Smooth muscle cell (in vitro differentiated cells): ENCODE results near the gene FOXO4. TPM values are rescaled to one million over a fixed set of nuclear protein-coding genes. Genes with fewer than 3 reads are reported as not detected.

Experiments
- DNase-seq: peaks from one replicate; lab custom pipeline; 2025; ENCODE audit not compliant: unreplicated experiment; lab: John Stamatoyannopoulos, UW
- H2AFZ ChIP-seq: fragments of 200-600 bp; sonication (generic); 2 replicates; pipeline ENCODE4 v1.6.0; 2016; ENCODE audit warnings: antibody characterized with exemption, low read depth, mild to moderate bottlenecking
- H3F3A ChIP-seq: fragments of 200-600 bp; sonication (generic); 2 replicates; pipeline ENCODE4 v1.6.0; 2017; ENCODE audit warnings: antibody characterized with exemption, low read depth
- H3K27ac ChIP-seq: fragments of 200-600 bp; sonication (generic); 2 replicates; pipeline ENCODE4 v1.5.1; 2016; ENCODE audit warnings: low read depth, mild to moderate bottlenecking
- H3K27me3 ChIP-seq: fragments of 200-600 bp; sonication (generic); 2 replicates; pipeline ENCODE4 v1.6.1; 2016; ENCODE audit warnings: low read depth, mild to moderate bottlenecking
- H3K36me3 ChIP-seq: fragments of 200-600 bp; sonication (generic); 2 replicates; pipeline ENCODE4 v1.5.1; 2016; ENCODE audit warnings: low read depth
- H3K4me1 ChIP-seq: fragments of 200-600 bp; sonication (generic); 2 replicates; pipeline ENCODE4 v1.5.1; 2016; ENCODE audit warnings: low read depth
- H3K4me2 ChIP-seq: fragments of 200-600 bp; sonication (generic); 2 replicates; pipeline ENCODE4 v1.6.0; 2016; ENCODE audit warnings: mild to moderate bottlenecking
- H3K4me3 ChIP-seq: fragments of 200-600 bp; sonication (generic); 2 replicates; pipeline ENCODE4 v1.5.1; 2016; ENCODE audit warnings: mild to moderate bottlenecking
- H3K79me2 ChIP-seq: fragments of 200-600 bp; sonication (generic); 2 replicates; pipeline ENCODE4 v1.6.0; 2016; ENCODE audit warnings: low read depth, mild to moderate bottlenecking
- H3K9ac ChIP-seq: fragments of 200-600 bp; sonication (generic); 2 replicates; pipeline ENCODE4 v1.6.0; 2016; ENCODE audit warnings: low read depth
- H3K9me3 ChIP-seq: fragments of 200-600 bp; sonication (generic); replicated peaks from 2 replicates; pipeline ENCODE4 v1.5.1; 2016; ENCODE audit warnings: low read depth
- H4K20me1 ChIP-seq: fragments of 200-600 bp; sonication (generic); 2 replicates; pipeline ENCODE4 v1.6.0; 2016; ENCODE audit warnings: low read depth
- WGBS: methylation state at CpG from one replicate; pipeline ENCODE4 v1.1.7; 2016; ENCODE audit warnings: low lambda C conversion rate; 5-methylcytosine and 5-hydroxymethylcytosine counted together
- polyA plus RNA-seq: library from polyadenylated mRNA; unstranded; fragments of >200 nt; fragmentation: Nextera tagmentation; extraction: Ambion mirVana; gene quantifications from 2 replicates; pipeline ENCODE4 v1.2.1, GENCODE V29; 2016
- total RNA-seq: library from RNA; depleted of rRNA; stranded (reverse); fragments of >200 nt; gene quantifications from 2 replicates; pipeline ENCODE4 v1.2.3, GENCODE V29; 2014
- TF ChIP-seq, protein P1 (sequence below): fragments of 200-600 bp; sonication (generic); IDR thresholded peaks from 2 replicates; pipeline ENCODE4 v1.5.1; 2017; ENCODE audit warnings: borderline replicate concordance, mild to moderate bottlenecking, antibody characterized with exemption; ENCODE audit not compliant: insufficient read depth, poor library complexity, severe bottlenecking

The FOXO4 gene
- total and polyA plus RNA-seq, 2 experiments from 2014 or later: 2.1 to 4.1 TPM

DNA sequence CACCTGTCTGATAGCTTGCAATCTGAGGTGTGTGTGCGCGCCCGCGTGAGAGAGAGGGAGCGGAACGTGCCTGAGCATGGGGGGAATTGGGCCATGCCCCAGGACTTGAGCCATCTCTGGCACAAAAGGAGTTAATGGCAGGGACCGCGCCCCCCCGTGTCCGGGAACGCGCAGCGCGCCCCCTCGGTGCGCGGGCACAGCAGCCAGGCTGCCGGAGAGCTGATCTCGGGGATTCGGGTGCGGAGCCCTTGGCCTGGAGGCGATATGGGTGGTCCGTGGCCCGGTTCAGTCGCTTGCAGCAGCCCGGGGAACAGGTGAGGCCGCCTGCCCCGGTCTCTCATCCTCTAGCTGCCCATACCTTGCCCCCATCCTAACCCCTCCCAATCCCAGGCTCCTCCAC lies 49.0 kb downstream of the FOXO4 start, which contains the start of gene NLGN3:
NLGN3 (plus strand) TSS at position 191 of the 400 bp plus-strand sequence. CDS start 2,909 bp downstream, outside the sequence.
- Histone ChIP-seq H3K27ac (no peak within 1 kb of the TSS), H2AFZ (no peak within 1 kb of the TSS), H3K36me3 (no peaks in the 10 kb centered on the region), H3K79me2 (no peaks in the 10 kb centered on the region), H3K9ac (no peak within 1 kb of the TSS), H3F3A (no peaks in the 10 kb centered on the region), H3K9me3 (no peaks in the 10 kb centered on the region), H3K4me1 (no peaks in the 10 kb centered on the region), H3K4me2 (peak within 1 kb of the TSS; percentile 76), H3K27me3 (no peaks in the 10 kb centered on the region), H4K20me1 (no peaks in the 10 kb centered on the region), H3K4me3 (peak within 1 kb of the TSS; percentile 40)
- TF ChIP-seq, protein P1, sequence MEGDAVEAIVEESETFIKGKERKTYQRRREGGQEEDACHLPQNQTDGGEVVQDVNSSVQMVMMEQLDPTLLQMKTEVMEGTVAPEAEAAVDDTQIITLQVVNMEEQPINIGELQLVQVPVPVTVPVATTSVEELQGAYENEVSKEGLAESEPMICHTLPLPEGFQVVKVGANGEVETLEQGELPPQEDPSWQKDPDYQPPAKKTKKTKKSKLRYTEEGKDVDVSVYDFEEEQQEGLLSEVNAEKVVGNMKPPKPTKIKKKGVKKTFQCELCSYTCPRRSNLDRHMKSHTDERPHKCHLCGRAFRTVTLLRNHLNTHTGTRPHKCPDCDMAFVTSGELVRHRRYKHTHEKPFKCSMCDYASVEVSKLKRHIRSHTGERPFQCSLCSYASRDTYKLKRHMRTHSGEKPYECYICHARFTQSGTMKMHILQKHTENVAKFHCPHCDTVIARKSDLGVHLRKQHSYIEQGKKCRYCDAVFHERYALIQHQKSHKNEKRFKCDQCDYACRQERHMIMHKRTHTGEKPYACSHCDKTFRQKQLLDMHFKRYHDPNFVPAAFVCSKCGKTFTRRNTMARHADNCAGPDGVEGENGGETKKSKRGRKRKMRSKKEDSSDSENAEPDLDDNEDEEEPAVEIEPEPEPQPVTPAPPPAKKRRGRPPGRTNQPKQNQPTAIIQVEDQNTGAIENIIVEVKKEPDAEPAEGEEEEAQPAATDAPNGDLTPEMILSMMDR: no peak
- WGBS: 61% methylated on average over 25 of the region's 28 CpGs
- DNase-seq: no peak

DNA sequence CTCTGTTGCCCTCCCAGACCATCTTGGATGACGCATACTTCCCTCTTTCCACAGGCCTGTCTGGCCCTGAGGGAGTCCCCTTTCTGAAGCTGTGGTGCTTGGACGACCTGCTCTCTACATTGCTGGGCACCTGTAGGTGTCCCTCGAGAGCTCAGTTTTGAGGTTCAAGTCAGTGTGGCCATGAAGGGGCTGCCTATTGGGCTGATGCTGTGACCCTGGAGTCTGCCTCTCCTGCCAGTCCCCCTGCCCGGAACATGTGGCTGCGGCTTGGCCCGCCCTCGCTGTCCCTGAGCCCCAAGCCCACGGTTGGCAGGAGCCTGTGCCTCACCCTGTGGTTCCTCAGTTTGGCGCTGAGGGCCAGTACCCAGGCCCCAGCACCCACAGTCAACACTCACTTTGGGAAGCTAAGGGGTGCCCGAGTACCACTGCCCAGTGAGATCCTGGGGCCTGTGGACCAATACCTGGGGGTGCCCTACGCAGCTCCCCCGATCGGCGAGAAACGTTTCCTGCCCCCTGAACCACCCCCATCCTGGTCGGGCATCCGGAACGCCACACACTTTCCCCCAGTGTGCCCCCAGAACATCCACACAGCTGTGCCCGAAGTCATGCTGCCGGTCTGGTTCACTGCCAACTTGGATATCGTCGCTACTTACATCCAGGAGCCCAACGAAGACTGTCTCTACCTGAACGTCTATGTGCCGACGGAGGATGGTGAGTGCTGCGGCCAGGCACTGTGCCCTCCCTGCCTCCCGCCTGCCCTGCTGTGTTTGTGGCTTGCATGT lies 52.0 kb downstream of the FOXO4 start:
- H2AFZ ChIP-seq: no peak overlapping the region
- H3K4me1 ChIP-seq: no peaks in the 10 kb centered on the region
- no peak overlapping the region for H3K4me2 ChIP-seq
- H3F3A ChIP-seq: no peaks in the 10 kb centered on the region
- no peak overlapping the region for H3K9ac ChIP-seq
- DNase-seq: no peak
- H3K9me3 ChIP-seq: no peaks in the 10 kb centered on the region
- no peaks in the 10 kb centered on the region for H4K20me1 ChIP-seq
- H3K27ac ChIP-seq: no peak overlapping the region
- no peaks in the 10 kb centered on the region for H3K79me2 ChIP-seq
- no peak overlapping the region for H3K4me3 ChIP-seq
- 93% methylated on average over 22 of the region's 28 CpGs for WGBS
- H3K36me3 ChIP-seq: no peaks in the 10 kb centered on the region
- TF ChIP-seq, protein P1: no peak
- no peaks in the 10 kb centered on the region for H3K27me3 ChIP-seq

DNA sequence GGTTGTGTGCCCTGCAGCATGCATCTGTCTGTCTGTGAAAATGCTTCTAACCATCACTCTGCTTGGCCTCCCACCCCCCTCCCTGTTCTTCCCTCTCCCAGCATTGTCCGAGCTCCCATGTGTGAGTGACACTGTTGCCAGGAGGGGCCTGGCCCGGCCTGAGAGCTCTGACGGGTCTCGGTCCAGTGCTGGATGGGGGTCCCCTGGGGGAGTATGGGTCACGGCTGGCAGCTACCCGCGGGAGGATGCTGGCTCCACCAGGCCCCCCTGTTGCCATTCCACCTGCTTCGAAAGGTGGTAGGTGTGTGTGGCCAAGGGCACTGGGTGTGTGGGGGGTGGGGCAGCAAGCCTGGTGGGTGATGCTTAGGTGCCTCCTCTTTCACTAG lies 52.6 kb downstream of the FOXO4 start:
- no peak overlapping the region for H2AFZ ChIP-seq
- H3K79me2 ChIP-seq: no peaks in the 10 kb centered on the region
- DNase-seq: no peak
- no peaks in the 10 kb centered on the region for H3K27me3 ChIP-seq
- no peak overlapping the region for H3K4me3 ChIP-seq
- no peak overlapping the region for H3K9ac ChIP-seq
- no peak overlapping the region for H3K27ac ChIP-seq
- TF ChIP-seq, protein P1: no peak
- no peaks in the 10 kb centered on the region for H3F3A ChIP-seq
- WGBS: 93% methylated on average over 8 of the region's 8 CpGs
- no peaks in the 10 kb centered on the region for H4K20me1 ChIP-seq
- no peaks in the 10 kb centered on the region for H3K9me3 ChIP-seq
- no peaks in the 10 kb centered on the region for H3K4me1 ChIP-seq
- H3K4me2 ChIP-seq: no peak overlapping the region
- H3K36me3 ChIP-seq: no peaks in the 10 kb centered on the region

DNA sequence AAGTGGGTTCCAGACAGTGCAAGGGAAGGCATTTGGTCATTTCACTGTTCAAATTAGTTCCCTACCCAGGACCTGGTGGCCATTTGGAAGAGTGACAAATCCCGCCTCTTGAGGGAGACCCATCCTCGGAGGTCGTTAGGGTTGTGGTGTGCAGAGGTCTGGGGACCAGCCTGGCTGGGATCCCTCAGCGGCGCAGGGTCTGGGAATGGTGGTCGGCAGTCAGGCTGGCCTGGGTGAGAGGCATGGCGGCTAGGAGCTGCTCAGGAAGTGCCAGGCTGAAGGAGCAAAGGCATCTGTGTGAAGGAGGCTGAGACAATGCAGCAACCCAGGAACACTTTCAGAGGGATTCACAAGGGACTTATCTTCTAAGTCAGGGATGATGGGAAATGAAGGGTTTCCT lies 55.7 kb downstream of the FOXO4 start:
- Histone ChIP-seq H3K9me3 (no peaks in the 10 kb centered on the region), H3K9ac (no peak overlapping the region), H3K4me2 (no peak overlapping the region), H3K36me3 (no peaks in the 10 kb centered on the region), H2AFZ (no peak overlapping the region), H3K27me3 (no peaks in the 10 kb centered on the region), H3K27ac (no peak overlapping the region), H3K4me3 (no peak overlapping the region), H3F3A (no peaks in the 10 kb centered on the region), H4K20me1 (no peaks in the 10 kb centered on the region), H3K79me2 (no peaks in the 10 kb centered on the region), H3K4me1 (no peaks in the 10 kb centered on the region)
- WGBS: 85% methylated on average over 7 of the region's 7 CpGs
- DNase-seq: no peak
- TF ChIP-seq, protein P1: no peak
